Spleen (tissue), 7 donors: Measurements from ENCODE around the gene ACKR3.

Source experiments
- CTCF ChIP-seq, 11 experiments: fragments of 200-600 bp in 7 of 11; fragments of 450-650 bp in 4 of 11; sonication (generic) in 4 of 11; IDR thresholded peaks in 8 of 11; conservative IDR thresholded peaks in 3 of 11; 1 replicate in 7 of 11; 2 replicates in 4 of 11; pipeline versions ENCODE4 v1.4.0 to v1.8.0; 2016 to 2021; ENCODE audit warnings: antibody characterized with exemption in 11 of 11, inconsistent platforms in 4 of 11, mild to moderate bottlenecking in 1 of 11
- POLR2A ChIP-seq, 3 donors: fragments of 450-650 bp; IDR thresholded peaks; one replicate each; pipeline ENCODE4 v1.5.1; 2017; ENCODE audit warnings: antibody characterized with exemption in 3 of 3, mild to moderate bottlenecking in 1 of 3
- donor health status: DM: no; HTN: no; CAD: no; lungs with moderate emphysema.
- donor health status: DM: no; HTN: no; CAD: no.
- donor health status: DM: no; HTN: no; CAD: no.

- TF ChIP-seq POLR2A (IDR thresholded peaks at IDR 0.05) (no peak), CTCF (IDR thresholded peaks at IDR 0.05 in 8 of 11, conservative IDR thresholded peaks at IDR 0.05 in 3 of 11) (no peak)
Measured at GRCh38 chr2:236627841-236628240, 58.2 kb downstream of the ACKR3 start.
